Spinal cord (tissue), 10 donors: ENCODE measurements around the gene DEXI. TPM values are rescaled to one million over a fixed set of nuclear protein-coding genes. Genes with fewer than 3 reads are reported as not detected.

Source experiments
- DNase-seq, 6 donors: peaks; one replicate each; pipeline versions ENCODE4 v3.0.0 to v3.0.0-alpha.2; 2013 to 2015; ENCODE audit warnings: low spot score in 6 of 6, low read depth in 4 of 6
- H3K27ac ChIP-seq: one replicate; pipeline ENCODE4 v1.5.1; 2013; ENCODE audit warnings: low read depth, low read length, control low read depth
- H3K27me3 ChIP-seq: one replicate; pipeline ENCODE4 v1.6.1; 2013; ENCODE audit warnings: low read length; ENCODE audit not compliant: control insufficient read depth, insufficient read depth
- H3K36me3 ChIP-seq: one replicate; pipeline ENCODE4 v1.6.1; 2013; ENCODE audit warnings: low read length; ENCODE audit not compliant: control insufficient read depth, insufficient read depth
- H3K4me1 ChIP-seq: one replicate; pipeline ENCODE4 v1.6.1; 2013; ENCODE audit warnings: low read length; ENCODE audit not compliant: control insufficient read depth, insufficient read depth
- H3K4me3 ChIP-seq: one replicate; pipeline ENCODE4 v1.5.1; 2013; ENCODE audit warnings: low read depth, low read length, control low read depth
- H3K9me3 ChIP-seq: one replicate; pipeline ENCODE4 v1.6.1; 2013; ENCODE audit warnings: low read length; ENCODE audit not compliant: control insufficient read depth, insufficient read depth
- WGBS: methylation state at CpG from one replicate; pipeline ENCODE4 v1.1.5; 2013; ENCODE audit warnings: missing lambda C conversion rate; ENCODE audit not compliant: insufficient coverage; 5-methylcytosine and 5-hydroxymethylcytosine counted together
- polyA plus RNA-seq, 2 donors: library from polyadenylated mRNA; unstranded; fragments of 120-200 nt; gene quantifications; one replicate each; pipeline ENCODE4 v1.2.1, GENCODE V29; 2013; ENCODE audit not compliant: insufficient read length in 2 of 2
- total RNA-seq, 2 donors: library from RNA; depleted of rRNA in 1 of 2; stranded (reverse); fragments of 120-200 nt in 1 of 2; fragments of >200 nt in 1 of 2; gene quantifications; one replicate each; pipeline versions ENCODE4 v1.2.3 to v1.2.4, GENCODE V29; 2013 to 2014
- donor health status: healthy.

Gene DEXI
- total and polyA plus RNA-seq, 4 donors = 22.0 to 50.3 (median 46.2) TPM

DNA sequence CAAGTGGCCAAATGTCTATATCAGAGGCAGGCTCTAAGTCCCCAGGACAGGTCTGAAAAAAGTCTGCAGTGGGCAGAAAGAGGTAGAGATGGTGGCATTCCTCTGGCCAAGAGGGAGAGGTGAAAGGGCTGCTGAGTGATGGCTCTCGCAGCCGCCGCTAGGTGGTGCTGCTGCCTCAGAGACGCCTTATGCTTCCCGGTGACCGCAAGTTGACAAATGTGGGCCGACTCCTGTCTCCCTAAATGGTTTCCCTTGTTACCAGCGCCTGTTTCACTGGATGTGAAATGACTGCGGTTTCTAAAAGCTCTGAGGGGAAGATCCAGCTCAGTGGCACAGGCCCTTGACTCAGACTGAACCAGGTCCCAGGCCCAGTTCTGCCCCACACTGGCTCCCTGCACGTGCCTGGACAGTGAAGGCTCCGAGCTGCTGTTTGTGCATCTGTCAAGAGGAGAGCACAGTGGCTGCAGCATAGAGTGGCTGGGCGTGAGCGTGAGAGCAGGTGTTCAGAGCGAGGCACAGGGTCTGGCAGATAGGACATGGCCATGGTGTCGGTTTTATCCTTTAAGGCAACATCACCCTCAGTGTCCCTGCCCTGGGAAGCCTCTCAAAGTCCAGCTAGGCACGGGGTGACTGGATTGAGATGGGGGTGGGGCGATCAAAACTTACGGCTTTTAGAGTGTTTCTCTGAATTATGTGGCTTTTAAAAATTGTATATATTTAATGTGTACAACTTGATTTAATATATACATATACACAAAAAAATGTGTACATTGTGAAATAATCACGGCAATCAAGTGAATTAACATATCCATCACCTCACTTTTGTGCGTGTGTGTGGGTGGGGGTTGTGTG is 22.0 kb upstream of the DEXI start:
- WGBS = 18% methylated on average over 15 of the region's 20 CpGs
- Histone ChIP-seq H3K27me3 (no peaks in the 10 kb centered on the region), H3K27ac (no peak overlapping the region), H3K4me3 (no peak overlapping the region), H3K36me3 (peaks cover 31% of the 10 kb centered on the region), H3K9me3 (no peaks in the 10 kb centered on the region), H3K4me1 (peaks cover 8% of the 10 kb centered on the region)
- peak; percentile 65 to 94 (median 78) for DNase-seq

DNA sequence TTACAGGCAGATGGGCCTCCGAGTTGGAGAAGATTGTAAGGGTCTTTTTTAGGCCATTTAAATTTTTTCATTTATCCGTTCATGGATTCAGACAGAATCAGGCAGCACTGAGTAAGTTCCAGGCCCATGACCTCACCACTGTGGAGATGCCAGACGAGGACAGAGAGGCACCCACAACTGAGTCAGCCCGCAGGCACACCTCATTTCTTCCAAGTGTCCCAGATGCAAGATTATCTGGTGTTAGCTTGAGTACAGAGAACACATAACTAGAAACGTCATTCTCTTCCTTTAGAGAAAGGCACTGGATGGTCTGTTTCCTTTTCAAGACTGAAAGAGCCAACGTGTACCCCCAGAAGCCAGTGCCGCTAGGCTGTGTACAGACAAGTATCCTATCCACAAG is 19.0 kb upstream of the DEXI start:
- no peak for DNase-seq
- peaks cover 8% of the 10 kb centered on the region for H3K4me1 ChIP-seq
- H3K36me3 ChIP-seq = peaks cover 31% of the 10 kb centered on the region
- no peak overlapping the region for H3K4me3 ChIP-seq
- WGBS = 71% methylated on average over 3 of the region's 7 CpGs
- no peak overlapping the region for H3K27ac ChIP-seq
- no peaks in the 10 kb centered on the region for H3K27me3 ChIP-seq
- H3K9me3 ChIP-seq = no peaks in the 10 kb centered on the region

DNA sequence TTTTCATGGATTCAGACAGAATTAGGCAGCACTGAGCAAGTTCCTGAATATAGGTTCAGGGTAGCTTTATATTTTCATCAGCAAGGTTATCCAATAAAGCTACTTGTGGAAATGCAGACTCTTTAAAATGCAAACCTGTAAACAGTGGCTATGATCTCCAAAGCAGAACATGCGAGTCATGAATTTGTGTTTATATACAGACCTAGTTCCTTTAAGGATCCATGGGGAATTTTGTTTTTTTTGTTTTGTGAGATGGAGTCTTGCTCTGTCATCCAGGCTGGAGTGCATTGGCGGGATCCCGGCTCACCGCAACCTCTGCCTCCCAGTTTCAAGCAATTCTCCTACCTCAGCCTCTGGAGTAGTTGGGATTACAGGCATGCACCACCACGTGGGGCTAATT is 16.9 kb upstream of the DEXI start:
- WGBS = no CpG with 5 or more reads among the region's 5 CpGs
- H3K4me3 ChIP-seq = no peak overlapping the region
- H3K4me1 ChIP-seq = peaks cover 4% of the 10 kb centered on the region

DNA sequence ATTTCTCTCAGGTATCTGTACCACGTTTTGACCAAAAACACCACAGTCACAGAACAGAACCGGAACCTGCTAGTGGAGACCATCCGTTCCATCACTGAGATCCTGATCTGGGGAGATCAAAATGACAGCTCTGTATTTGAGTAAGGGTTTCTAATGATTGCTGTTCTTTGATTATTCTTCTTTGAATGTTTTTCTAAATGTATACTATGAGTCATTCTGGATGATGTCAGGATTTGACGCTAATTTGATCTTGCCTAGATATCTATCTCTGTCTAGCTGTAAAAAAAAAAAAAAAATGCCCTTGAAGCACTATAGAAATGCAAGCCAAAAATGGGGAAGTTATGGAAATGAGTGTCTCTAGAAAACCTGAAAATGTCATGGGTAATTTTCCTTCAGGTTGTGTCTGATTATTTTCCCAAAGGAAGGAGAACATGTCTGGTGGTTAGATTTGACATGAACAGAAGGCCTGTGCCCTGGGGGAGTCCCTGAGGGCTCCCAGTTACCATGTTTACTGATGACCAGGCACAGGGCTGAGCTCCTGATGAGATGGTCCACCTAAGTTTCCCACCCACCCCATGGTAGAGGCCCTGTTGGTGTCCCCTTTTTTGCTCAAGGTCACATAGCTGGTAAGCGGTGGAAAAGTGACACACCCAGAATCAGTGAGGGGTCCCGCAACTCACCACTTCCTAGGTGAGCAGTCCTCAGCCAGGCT is 15.7 kb upstream of the DEXI start:
- Histone ChIP-seq H3K36me3 (peaks cover 16% of the 10 kb centered on the region), H3K9me3 (no peaks in the 10 kb centered on the region), H3K4me3 (no peak overlapping the region), H3K4me1 (no peaks in the 10 kb centered on the region), H3K27me3 (no peaks in the 10 kb centered on the region), H3K27ac (no peak overlapping the region)
- no peak for DNase-seq
- 96% methylated on average over 4 of the region's 6 CpGs for WGBS

More for the DNA sequence above, 16.9 kb upstream of the DEXI start:
- H3K9me3 ChIP-seq = no peaks in the 10 kb centered on the region
- H3K27ac ChIP-seq = no peak overlapping the region
- no peak for DNase-seq
- peaks cover 25% of the 10 kb centered on the region for H3K36me3 ChIP-seq
- H3K27me3 ChIP-seq = no peaks in the 10 kb centered on the region

DNA sequence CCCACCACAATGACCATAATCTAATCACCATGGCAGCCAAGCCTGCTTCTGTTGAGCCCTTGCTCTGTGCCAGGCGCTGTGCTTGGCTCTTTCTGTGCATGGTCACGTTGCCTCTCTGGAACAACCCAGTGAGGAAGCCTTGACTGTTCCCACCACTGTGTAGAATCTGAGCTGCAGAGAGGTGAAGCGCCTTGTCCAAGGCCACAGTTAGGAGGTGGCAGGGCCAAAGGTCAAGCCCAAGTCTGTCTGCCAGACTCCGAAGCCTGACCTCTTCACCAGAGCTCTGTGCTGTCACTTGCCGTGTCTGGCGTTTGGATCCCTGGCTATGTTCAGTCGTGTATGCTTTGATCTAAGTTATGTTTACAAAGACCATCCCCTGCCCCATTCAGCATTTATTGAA is 12.6 kb upstream of the DEXI start:
- H3K9me3 ChIP-seq = no peaks in the 10 kb centered on the region
- no peaks in the 10 kb centered on the region for H3K27me3 ChIP-seq
- no peak overlapping the region for H3K4me3 ChIP-seq
- 86% methylated on average over 6 of the region's 7 CpGs for WGBS
- peaks cover 6% of the 10 kb centered on the region for H3K4me1 ChIP-seq
- H3K27ac ChIP-seq = no peak overlapping the region
- H3K36me3 ChIP-seq = peaks cover 10% of the 10 kb centered on the region
- DNase-seq = no peak

DNA sequence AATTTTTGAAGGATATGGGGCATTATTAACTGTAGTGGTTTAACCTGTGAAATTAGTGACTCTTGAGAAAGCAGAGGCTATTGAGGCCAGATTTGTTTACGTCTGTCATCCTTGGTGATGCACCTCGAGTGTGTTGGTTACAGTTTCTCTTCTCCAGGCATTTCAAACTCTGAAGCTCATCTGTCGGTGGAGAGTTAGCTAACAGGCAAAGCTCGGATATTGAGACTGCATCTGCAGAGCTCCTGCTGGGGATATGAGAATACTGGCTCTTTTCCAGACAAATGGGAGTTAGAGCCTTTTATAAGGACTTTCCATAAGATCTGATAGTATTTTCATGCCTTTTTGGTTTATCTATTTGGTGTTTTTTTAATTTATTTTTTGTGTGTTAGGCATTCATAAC is 8.8 kb upstream of the DEXI start:
- Histone ChIP-seq H3K9me3 (no peaks in the 10 kb centered on the region), H3K4me1 (peaks cover 26% of the 10 kb centered on the region), H3K27ac (no peak overlapping the region), H3K4me3 (no peak overlapping the region), H3K27me3 (no peaks in the 10 kb centered on the region), H3K36me3 (peaks cover 3% of the 10 kb centered on the region)
- peak in 1 of 6 donors; percentile 37 for DNase-seq
- 48% methylated on average over 4 of the region's 4 CpGs for WGBS

DNA sequence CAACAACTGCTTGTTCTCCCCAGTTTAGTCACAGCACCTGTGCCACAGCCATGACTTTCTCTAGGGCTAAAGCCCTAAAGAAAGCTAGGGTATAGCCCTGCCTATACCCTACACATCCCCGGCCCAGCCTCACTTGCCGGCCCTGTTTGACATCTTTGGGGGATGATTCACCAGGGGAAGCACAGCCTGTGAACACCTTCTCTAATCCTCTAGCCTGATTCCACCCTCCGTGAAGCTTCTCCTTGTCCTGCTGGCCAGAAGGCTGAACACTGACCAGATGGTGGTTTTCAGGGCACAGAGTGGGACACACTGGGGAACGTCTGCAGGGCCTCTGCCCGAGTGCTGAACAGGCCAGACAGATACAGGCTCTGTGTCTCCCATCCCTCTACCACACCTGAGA is 8.1 kb upstream of the DEXI start:
- H3K4me1 ChIP-seq = peaks cover 31% of the 10 kb centered on the region
- no peaks in the 10 kb centered on the region for H3K9me3 ChIP-seq
- no peak overlapping the region for H3K4me3 ChIP-seq
- H3K27ac ChIP-seq = no peak overlapping the region
- no peak for DNase-seq
- peaks cover 3% of the 10 kb centered on the region for H3K36me3 ChIP-seq
- 75% methylated on average over 4 of the region's 5 CpGs for WGBS
- H3K27me3 ChIP-seq = no peaks in the 10 kb centered on the region

DNA sequence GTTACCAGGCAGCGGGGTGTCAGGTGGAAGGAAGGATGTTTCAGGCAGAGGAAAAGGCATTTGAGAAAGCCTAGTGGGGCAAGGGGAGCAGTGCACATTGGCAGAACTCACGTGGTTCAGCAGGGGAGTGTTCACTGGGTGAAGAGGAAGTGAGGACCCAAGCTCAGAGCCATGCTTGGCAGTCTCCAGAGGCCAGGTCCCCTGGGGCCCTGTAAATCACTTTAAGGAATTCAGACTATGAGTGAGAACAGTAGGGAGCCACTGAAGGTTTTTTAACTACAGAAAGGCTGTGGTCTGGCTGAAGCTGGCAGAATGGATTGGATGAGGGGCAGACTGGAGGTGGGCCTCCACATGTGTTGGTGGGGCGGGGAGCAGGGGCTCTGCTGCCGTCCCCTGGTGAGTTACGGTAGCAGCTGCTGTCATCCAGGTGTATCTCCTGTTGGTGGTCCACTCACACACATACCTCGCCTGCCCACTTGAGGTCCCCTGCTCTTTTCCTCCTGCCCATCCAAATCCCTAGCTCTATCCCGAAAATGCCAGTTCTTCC is 7.2 kb upstream of the DEXI start:
- Histone ChIP-seq H3K27me3 (no peaks in the 10 kb centered on the region), H3K27ac (no peak overlapping the region), H3K4me3 (no peak overlapping the region), H3K9me3 (no peaks in the 10 kb centered on the region), H3K4me1 (peaks cover 40% of the 10 kb centered on the region), H3K36me3 (peaks cover 3% of the 10 kb centered on the region)
- WGBS = 75% methylated on average over 7 of the region's 7 CpGs
- no peak for DNase-seq

DNA sequence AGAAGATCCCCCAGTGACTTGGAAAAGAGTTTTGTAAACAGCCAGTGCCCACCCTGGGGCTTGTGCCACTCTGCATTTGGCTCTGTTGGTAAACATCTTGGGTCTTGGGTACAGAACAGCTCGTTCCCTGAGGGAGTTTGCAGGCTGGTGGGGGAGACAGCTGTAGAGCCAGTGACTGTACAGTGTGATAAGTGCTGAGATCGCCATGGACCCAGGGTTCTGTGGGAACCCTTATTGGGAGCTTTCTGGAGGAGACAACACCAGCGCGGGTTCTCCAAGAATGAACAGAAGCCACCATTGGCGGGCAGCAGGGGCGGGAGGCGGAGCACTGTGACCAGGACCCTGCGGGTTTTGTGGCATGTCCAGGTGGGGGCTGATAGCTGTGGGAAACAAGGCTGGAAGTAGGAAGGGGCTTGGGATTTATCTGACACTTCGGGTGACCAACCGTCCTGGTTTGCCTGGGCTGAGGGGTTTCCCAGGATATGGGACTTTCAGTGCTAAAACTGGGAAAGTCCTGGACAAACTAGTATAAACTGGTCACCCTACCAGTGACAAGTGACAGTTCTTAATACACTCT is 5.0 kb upstream of the DEXI start:
- Histone ChIP-seq H3K27ac (peak overlapping the region; percentile 0), H3K9me3 (no peaks in the 10 kb centered on the region), H3K4me3 (no peak overlapping the region), H3K4me1 (peaks cover 44% of the 10 kb centered on the region), H3K27me3 (no peaks in the 10 kb centered on the region), H3K36me3 (peaks cover 3% of the 10 kb centered on the region)
- WGBS = 69% methylated on average over 7 of the region's 10 CpGs
- DNase-seq = no peak
